IMR-90 (cell line): Measurements from ENCODE around the gene MSMO1.

Experiments used
- BHLHE40 ChIP-seq: fragments of 150-350 bp; IDR thresholded peaks from 2 replicates; pipeline ENCODE4 v1.6.1; 2016; ENCODE audit warnings: mild to moderate bottlenecking, low read depth, low read length
- POLR2A ChIP-seq: IDR thresholded peaks from 2 replicates; pipeline ENCODE4 v1.6.1; 2012; ENCODE audit warnings: mild to moderate bottlenecking, low read depth, low read length
- RFX5 ChIP-seq: IDR thresholded peaks from 2 replicates; pipeline ENCODE4 v1.8.0; 2012; ENCODE audit warnings: low read depth, mild to moderate bottlenecking, low read length, moderate library complexity
- TF ChIP-seq, protein P1 (sequence below): conservative IDR thresholded peaks from 2 replicates; pipeline ENCODE4 v1.5.1; 2012; ENCODE audit warnings: mild to moderate bottlenecking, low read depth, low read length, improper control_type of control experiment

DNA sequence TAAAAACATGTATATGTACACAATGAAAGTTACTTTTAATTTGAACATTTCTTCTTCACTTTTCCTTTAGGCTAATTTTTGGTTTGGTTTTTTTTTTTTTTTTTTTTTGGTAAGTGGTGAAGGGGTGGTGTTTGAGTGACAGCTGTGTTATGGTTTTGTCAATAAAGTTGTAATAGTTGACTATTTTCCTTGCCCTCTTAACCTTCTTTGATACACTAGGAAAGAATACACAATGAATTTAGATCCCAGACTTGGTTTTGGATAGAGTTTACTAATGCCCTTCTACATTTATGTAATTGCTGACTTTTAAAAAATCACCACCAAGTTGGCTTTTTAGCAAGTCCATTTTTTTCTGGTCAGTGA is 38.1 kb upstream of the MSMO1 start:
- TF ChIP-seq, protein P1, sequence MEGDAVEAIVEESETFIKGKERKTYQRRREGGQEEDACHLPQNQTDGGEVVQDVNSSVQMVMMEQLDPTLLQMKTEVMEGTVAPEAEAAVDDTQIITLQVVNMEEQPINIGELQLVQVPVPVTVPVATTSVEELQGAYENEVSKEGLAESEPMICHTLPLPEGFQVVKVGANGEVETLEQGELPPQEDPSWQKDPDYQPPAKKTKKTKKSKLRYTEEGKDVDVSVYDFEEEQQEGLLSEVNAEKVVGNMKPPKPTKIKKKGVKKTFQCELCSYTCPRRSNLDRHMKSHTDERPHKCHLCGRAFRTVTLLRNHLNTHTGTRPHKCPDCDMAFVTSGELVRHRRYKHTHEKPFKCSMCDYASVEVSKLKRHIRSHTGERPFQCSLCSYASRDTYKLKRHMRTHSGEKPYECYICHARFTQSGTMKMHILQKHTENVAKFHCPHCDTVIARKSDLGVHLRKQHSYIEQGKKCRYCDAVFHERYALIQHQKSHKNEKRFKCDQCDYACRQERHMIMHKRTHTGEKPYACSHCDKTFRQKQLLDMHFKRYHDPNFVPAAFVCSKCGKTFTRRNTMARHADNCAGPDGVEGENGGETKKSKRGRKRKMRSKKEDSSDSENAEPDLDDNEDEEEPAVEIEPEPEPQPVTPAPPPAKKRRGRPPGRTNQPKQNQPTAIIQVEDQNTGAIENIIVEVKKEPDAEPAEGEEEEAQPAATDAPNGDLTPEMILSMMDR: no peak
- TF ChIP-seq BHLHE40 (no peak), RFX5 (no peak), POLR2A (no peak)
